HG02759 (cell line): ENCODE data around the gene CCT7.

ENCODE experiments used
- ATAC-seq: cut with Tn5 transposase; IDR thresholded peaks from one replicate; pipeline ENCODE4 v1.9.1; 2021; ENCODE audit warnings: mild to moderate bottlenecking, moderate library complexity; ENCODE audit not compliant: unreplicated experiment

Gene CCT7

GRCh38 chr2:73225513-73226360 lies 8.4 kb upstream of the CCT7 start:
- no peak for ATAC-seq

GRCh38 chr2:73227086-73227485 lies 7.0 kb upstream of the CCT7 start:
- ATAC-seq = no peak

- no peak for ATAC-seq
Observed at GRCh38 chr2:73228631-73229030, 5.5 kb upstream of the CCT7 start.

GRCh38 chr2:73232403-73233153 lies 1.5 kb upstream of the CCT7 start:
- ATAC-seq = peak; percentile 12

- ATAC-seq = peak; percentile 90
Observed at GRCh38 chr2:73233154-73233931, 765 bp upstream of the CCT7 start, which contains the start of gene PRADC1. Gene PRADC1 (minus strand): TSS chr2:73233239. CDS start chr2:73233160, 79 bp downstream.

GRCh38 chr2:73235315-73236028 lies 1.4 kb downstream of the CCT7 start:
- no peak for ATAC-seq

- ATAC-seq = no peak
Observed at GRCh38 chr2:73237168-73237567, 3.1 kb downstream of the CCT7 start.

GRCh38 chr2:73238149-73238548 lies 4.0 kb downstream of the CCT7 start:
- ATAC-seq = no peak

- no peak for ATAC-seq
Observed at GRCh38 chr2:73238976-73239375, 4.9 kb downstream of the CCT7 start.

- no peak for ATAC-seq
Observed at GRCh38 chr2:73239776-73240175, 5.7 kb downstream of the CCT7 start.

- ATAC-seq = no peak
Observed at GRCh38 chr2:73243884-73244570, 9.9 kb downstream of the CCT7 start.

- no peak for ATAC-seq
Observed at GRCh38 chr2:73244580-73244979, 10.5 kb downstream of the CCT7 start.

GRCh38 chr2:73246850-73247249 lies 12.7 kb downstream of the CCT7 start:
- ATAC-seq = no peak

- no peak for ATAC-seq
Observed at GRCh38 chr2:73249636-73250035, 15.5 kb downstream of the CCT7 start.

- ATAC-seq = no peak
Observed at GRCh38 chr2:73250872-73251846, 17.1 kb downstream of the CCT7 start.

- ATAC-seq = no peak
Observed at GRCh38 chr2:73252238-73253027, 18.3 kb downstream of the CCT7 start.

- no peak for ATAC-seq
Observed at GRCh38 chr2:73253400-73253799, 19.3 kb downstream of the CCT7 start.

GRCh38 chr2:73253901-73254300 lies 19.8 kb downstream of the CCT7 start:
- ATAC-seq = no peak
